Measurements from ENCODE around the gene RALGPS2. TPM values are rescaled to one million over a fixed set of nuclear protein-coding genes. Genes with fewer than 3 reads are reported as not detected.

The RALGPS2 gene
- total and polyA plus RNA-seq, 2 of the 13 experiments (the other 11 are each of a cell fraction or from before 2014, with no cell fraction given): 15.6 to 36.0 TPM

DNA sequence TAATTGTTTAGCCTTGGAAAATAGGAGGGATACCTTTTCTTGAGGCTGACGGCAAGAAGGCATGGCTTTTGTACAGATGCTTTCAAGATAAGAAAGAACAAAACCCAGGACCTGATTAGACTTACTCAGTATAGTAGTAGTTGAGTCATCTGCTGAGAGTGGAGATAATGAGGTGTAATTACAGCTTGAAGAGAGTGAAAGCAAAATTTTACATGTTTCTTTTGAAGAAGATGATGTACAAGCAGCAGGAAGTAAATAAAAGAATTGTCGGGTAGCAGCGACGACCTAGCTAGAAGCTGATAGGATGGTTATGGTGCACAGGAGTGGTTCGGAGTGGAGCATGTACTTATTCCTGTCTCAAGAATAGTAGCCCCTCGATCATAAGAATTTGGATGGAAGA is 139.3 kb downstream of the RALGPS2 start:
- Histone ChIP-seq H2AFZ (ENCODE audit: low read length) (no peak overlapping the region), H3K79me2 (ENCODE audit: insufficient read depth, low read length) (peaks cover 13% of the 10 kb centered on the region), H3K4me3 (replicated peaks in 1 of 3; ENCODE audit: insufficient read depth in 1 of 3, low read depth in 2 of 3, low read length in 3 of 3) (no peak overlapping the region), H3K9ac (ENCODE audit: insufficient read depth, low read depth, low read length) (no peak overlapping the region), H3K27me3 (ENCODE audit: control insufficient read depth in 1 of 2, insufficient read depth in 2 of 2, low read length in 2 of 2) (no peaks in the 10 kb centered on the region), H3K4me2 (ENCODE audit: low read depth, low read length) (no peak overlapping the region), H3K36me3 (replicated peaks in 1 of 2; ENCODE audit: control insufficient read depth in 1 of 2, insufficient read depth in 2 of 2, low read length in 2 of 2) (peaks cover 0 to 8% of the 10 kb centered on the region in 2 experiments; a peak in 3 of 5 replicates), H3K27ac (ENCODE audit: extremely low read length, insufficient read depth, low read length) (no peak overlapping the region), H3K4me1 (ENCODE audit: insufficient read depth, low read length) (peaks cover 21% of the 10 kb centered on the region), H4K20me1 (ENCODE audit: insufficient read depth, low read length) (no peaks in the 10 kb centered on the region; the same call in 1 of the 2 replicates), H3K9me3 (ENCODE audit: low read length) (no peaks in the 10 kb centered on the region)
- CTCF ChIA-PET (ENCODE audit: low intra/inter-chr PET ratio, low total read pairs): no interaction called here
- no peak for FAIRE-seq
- ATAC-seq: no peak
- DNase-seq (ENCODE audit: low spot score): no peak
- WGBS (ENCODE audit: low lambda C conversion rate): 82% methylated on average over 6 of the region's 6 CpGs
- BruUV-seq (replicated peaks): no TSS peak
- POLR2A ChIA-PET: no interaction called here
- intact Hi-C loops (cut with micrococcal nuclease; ENCODE audit: unreplicated experiment): no loop called here
- in situ Hi-C loops (cut with HindIII; ENCODE audit: extremely low pct_ligation_motif_present, low pct_unique_long_range_greater_than_20kb): no loop called here
- TF ChIP-seq ZNF33B (CRISPR knock-in tag; IDR thresholded peaks at IDR 0.05) (no peak), ZNF776 (CRISPR knock-in tag; IDR thresholded peaks at IDR 0.05) (no peak), ZNF737 (CRISPR knock-in tag; IDR thresholded peaks at IDR 0.05; ENCODE audit: borderline replicate concordance) (no peak), HNF4G (IDR thresholded peaks at IDR 0.05; ENCODE audit: borderline replicate concordance, low read depth, low read length) (no peak), HNF4G (CRISPR knock-in tag; IDR thresholded peaks at IDR 0.05; ENCODE audit: borderline replicate concordance, low read depth) (no peak), ONECUT2 (CRISPR knock-in tag; IDR thresholded peaks at IDR 0.05) (no peak), HOXA3 (CRISPR knock-in tag; IDR thresholded peaks at IDR 0.05) (no peak), TCF7 (IDR thresholded peaks at IDR 0.05; ENCODE audit: low read depth) (no peak), TBX3 (IDR thresholded peaks at IDR 0.05; ENCODE audit: borderline replicate concordance) (no peak), MIXL1 (CRISPR knock-in tag; IDR thresholded peaks at IDR 0.05) (no peak), MTF2 (CRISPR knock-in tag; IDR thresholded peaks at IDR 0.05; ENCODE audit: borderline replicate concordance) (no peak)
- TF ChIP-seq, protein P1, sequence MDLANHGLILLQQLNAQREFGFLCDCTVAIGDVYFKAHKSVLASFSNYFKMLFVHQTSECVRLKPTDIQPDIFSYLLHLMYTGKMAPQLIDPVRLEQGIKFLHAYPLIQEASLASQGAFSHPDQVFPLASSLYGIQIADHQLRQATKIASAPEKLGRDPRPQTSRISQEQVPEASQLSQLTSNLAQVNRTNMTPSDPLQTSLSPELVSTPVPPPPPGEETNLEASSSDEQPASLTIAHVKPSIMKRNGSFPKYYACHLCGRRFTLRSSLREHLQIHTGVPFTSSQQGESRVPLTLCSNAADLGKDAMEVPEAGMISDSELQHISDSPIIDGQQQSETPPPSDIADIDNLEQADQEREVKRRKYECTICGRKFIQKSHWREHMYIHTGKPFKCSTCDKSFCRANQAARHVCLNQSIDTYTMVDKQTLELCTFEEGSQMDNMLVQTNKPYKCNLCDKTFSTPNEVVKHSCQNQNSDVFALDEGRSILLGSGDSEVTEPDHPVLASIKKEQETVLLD (CRISPR knock-in tag; IDR thresholded peaks at IDR 0.05; ENCODE audit: low read depth): no peak
- TF ChIP-seq, protein P2, sequence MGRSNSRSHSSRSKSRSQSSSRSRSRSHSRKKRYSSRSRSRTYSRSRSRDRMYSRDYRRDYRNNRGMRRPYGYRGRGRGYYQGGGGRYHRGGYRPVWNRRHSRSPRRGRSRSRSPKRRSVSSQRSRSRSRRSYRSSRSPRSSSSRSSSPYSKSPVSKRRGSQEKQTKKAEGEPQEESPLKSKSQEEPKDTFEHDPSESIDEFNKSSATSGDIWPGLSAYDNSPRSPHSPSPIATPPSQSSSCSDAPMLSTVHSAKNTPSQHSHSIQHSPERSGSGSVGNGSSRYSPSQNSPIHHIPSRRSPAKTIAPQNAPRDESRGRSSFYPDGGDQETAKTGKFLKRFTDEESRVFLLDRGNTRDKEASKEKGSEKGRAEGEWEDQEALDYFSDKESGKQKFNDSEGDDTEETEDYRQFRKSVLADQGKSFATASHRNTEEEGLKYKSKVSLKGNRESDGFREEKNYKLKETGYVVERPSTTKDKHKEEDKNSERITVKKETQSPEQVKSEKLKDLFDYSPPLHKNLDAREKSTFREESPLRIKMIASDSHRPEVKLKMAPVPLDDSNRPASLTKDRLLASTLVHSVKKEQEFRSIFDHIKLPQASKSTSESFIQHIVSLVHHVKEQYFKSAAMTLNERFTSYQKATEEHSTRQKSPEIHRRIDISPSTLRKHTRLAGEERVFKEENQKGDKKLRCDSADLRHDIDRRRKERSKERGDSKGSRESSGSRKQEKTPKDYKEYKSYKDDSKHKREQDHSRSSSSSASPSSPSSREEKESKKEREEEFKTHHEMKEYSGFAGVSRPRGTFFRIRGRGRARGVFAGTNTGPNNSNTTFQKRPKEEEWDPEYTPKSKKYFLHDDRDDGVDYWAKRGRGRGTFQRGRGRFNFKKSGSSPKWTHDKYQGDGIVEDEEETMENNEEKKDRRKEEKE (IDR thresholded peaks at IDR 0.05): no peak
- TF ChIP-seq, protein P3, sequence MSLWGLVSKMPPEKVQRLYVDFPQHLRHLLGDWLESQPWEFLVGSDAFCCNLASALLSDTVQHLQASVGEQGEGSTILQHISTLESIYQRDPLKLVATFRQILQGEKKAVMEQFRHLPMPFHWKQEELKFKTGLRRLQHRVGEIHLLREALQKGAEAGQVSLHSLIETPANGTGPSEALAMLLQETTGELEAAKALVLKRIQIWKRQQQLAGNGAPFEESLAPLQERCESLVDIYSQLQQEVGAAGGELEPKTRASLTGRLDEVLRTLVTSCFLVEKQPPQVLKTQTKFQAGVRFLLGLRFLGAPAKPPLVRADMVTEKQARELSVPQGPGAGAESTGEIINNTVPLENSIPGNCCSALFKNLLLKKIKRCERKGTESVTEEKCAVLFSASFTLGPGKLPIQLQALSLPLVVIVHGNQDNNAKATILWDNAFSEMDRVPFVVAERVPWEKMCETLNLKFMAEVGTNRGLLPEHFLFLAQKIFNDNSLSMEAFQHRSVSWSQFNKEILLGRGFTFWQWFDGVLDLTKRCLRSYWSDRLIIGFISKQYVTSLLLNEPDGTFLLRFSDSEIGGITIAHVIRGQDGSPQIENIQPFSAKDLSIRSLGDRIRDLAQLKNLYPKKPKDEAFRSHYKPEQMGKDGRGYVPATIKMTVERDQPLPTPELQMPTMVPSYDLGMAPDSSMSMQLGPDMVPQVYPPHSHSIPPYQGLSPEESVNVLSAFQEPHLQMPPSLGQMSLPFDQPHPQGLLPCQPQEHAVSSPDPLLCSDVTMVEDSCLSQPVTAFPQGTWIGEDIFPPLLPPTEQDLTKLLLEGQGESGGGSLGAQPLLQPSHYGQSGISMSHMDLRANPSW (CRISPR knock-in tag; IDR thresholded peaks at IDR 0.05; ENCODE audit: borderline replicate concordance): no peak
- TF ChIP-seq, protein P4, sequence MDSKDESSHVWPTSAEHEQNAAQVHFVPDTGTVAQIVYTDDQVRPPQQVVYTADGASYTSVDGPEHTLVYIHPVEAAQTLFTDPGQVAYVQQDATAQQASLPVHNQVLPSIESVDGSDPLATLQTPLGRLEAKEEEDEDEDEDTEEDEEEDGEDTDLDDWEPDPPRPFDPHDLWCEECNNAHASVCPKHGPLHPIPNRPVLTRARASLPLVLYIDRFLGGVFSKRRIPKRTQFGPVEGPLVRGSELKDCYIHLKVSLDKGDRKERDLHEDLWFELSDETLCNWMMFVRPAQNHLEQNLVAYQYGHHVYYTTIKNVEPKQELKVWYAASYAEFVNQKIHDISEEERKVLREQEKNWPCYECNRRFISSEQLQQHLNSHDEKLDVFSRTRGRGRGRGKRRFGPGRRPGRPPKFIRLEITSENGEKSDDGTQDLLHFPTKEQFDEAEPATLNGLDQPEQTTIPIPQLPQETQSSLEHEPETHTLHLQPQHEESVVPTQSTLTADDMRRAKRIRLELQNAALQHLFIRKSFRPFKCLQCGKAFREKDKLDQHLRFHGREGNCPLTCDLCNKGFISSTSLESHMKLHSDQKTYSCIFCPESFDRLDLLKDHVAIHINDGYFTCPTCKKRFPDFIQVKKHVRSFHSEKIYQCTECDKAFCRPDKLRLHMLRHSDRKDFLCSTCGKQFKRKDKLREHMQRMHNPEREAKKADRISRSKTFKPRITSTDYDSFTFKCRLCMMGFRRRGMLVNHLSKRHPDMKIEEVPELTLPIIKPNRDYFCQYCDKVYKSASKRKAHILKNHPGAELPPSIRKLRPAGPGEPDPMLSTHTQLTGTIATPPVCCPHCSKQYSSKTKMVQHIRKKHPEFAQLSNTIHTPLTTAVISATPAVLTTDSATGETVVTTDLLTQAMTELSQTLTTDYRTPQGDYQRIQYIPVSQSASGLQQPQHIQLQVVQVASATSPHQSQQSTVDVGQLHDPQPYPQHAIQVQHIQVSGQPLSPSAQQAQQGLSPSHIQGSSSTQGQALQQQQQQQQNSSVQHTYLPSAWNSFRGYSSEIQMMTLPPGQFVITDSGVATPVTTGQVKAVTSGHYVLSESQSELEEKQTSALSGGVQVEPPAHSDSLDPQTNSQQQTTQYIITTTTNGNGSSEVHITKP (CRISPR knock-in tag; IDR thresholded peaks at IDR 0.05; ENCODE audit: low read depth): no peak

All from HepG2 (cell line).